Activated CD8-positive, alpha-beta memory T cell treated with anti-CD3 and anti-CD28 coated beads for 1 hour (primary cell): Measurements from ENCODE around the gene GAS1.

ENCODE experiments used
- DNase-seq, 2 donors: peaks; one replicate each; pipeline ENCODE4 v3.0.0-alpha.2; 2020; ENCODE audit warnings: low read depth in 1 of 2; ENCODE audit errors: extremely low read depth in 1 of 2

GAS1 gene

GRCh38 chr9:86926145-86926544, 21.2 kb downstream of the GAS1 start:
- DNase-seq, result no peak

DNA sequence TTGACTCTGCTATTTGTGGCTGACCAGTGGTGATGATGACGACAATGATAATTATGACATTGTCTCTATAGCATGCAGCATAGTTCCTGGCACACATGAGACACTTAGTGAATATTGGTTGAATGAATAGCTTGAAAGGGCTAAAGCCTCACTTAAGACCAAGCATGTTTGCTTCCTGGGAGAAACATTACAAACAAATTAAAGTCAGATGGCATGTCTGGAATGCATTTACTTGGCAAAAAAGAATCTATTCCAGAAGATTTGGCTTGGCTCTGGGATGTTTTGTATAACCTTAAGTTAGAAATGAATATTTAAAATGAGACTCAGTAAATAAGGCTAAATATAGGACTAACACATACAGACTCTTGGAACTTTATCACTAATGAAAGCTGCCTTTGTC, 21.6 kb downstream of the GAS1 start:
- DNase-seq, result no peak

GRCh38 chr9:86924206-86924605, 23.1 kb downstream of the GAS1 start:
- no peak for DNase-seq

GRCh38 chr9:86921151-86921923, 26.0 kb downstream of the GAS1 start:
- DNase-seq, result no peak

- no peak for DNase-seq
Measured at GRCh38 chr9:86918556-86918955, 28.8 kb downstream of the GAS1 start.

- no peak for DNase-seq
Measured at GRCh38 chr9:86912210-86912609, 35.1 kb downstream of the GAS1 start.

GRCh38 chr9:86909388-86909787, 37.9 kb downstream of the GAS1 start:
- DNase-seq, result no peak

GRCh38 chr9:86908261-86908660, 39.0 kb downstream of the GAS1 start:
- no peak for DNase-seq

GRCh38 chr9:86907346-86907745, 40.0 kb downstream of the GAS1 start:
- DNase-seq, result no peak

DNA sequence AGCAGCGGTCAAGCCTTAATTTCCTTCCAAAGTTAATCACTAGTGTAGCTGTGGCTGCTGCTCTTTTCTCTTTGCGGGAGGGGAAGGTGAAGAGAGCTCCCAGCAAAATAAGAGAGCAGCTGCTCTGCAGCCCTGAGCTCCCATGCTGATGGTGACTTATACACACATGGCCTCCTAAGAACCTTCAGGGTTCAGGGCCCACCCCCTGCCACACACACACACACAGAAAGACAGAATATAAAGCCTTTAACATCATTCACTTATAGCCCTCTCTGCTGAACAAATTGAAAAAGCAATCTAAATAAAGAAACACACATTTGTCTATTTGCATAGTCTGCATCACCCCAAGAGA, 43.6 kb downstream of the GAS1 start:
- DNase-seq, result no peak

DNA sequence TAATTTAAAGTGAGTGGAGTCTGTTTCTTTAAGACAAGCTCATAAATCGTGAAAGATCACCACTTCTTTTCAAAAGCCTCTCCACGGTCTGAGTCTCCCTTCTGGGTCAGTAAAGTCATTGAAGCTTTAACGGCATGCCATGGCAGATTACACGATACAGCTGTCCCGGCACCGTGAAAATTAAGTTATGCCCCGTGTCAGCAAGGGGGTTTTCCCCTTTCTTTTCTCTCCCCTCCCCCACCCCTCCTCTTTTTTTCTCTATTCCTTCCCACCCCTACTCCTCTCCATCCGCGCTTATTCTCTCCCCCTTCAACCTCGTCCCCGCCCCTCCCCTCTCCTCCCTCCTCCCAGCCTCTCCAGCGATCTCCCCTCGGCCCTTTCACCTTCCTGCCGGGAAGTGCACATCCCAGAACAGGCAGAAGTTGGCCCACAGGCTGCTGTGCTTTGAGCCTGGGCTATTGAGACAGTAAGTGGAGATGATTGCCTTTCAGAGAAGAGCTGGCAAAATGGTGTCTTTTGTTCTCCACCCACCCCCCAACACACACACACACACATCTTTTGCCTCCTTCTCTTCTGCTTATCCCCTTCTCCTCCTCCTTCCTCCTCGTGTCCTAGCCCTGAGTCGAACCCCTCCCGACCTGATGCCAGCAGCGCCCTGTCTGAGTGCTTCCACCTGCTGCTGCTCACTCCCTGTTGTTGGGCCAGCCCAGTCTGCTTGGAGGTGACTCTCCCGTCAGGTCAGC, 44.1 kb downstream of the GAS1 start:
- DNase-seq, result no peak

GRCh38 chr9:86902586-86902985, 44.7 kb downstream of the GAS1 start:
- no peak for DNase-seq

DNA sequence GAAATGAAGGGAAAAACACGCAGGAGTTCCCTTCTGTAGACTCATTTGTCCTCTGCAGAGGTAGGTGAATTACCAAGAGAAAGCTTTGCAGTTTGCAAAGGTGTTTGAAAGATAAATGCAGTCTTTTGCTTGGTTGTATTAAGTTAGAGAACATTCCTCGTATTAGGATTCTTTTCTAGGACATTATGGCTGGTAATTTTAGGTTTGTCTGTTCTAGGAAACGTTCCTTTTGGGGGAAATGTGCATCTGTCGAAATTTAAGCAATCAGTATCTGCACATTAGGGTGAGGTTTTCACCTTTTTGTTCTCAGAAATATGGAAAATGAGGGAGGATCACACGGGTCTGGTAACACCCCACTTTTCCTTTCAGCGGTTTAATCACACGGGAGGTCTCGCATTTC, 45.1 kb downstream of the GAS1 start:
- no peak for DNase-seq

GRCh38 chr9:86901511-86901910, 45.8 kb downstream of the GAS1 start:
- no peak for DNase-seq
